GM12864 (cell line): ENCODE measurements around the gene KRT39.

Experiments
- DNase-seq: peaks from one replicate; pipeline ENCODE4 v3.0.0-alpha.2; 2011; ENCODE audit warnings: low read depth
- H3K4me3 ChIP-seq: 2 replicates; pipeline ENCODE4 v1.5.1; 2011; ENCODE audit warnings: mild to moderate bottlenecking, low read depth, low read length, control low read depth
- TF ChIP-seq, protein P1 (sequence below): IDR thresholded peaks from 2 replicates; pipeline ENCODE4 v1.5.1; 2011; ENCODE audit warnings: low read depth, mild to moderate bottlenecking, moderate library complexity, low read length, control low read depth, inconsistent platforms; ENCODE audit errors: missing control alignments

KRT39 gene

DNA sequence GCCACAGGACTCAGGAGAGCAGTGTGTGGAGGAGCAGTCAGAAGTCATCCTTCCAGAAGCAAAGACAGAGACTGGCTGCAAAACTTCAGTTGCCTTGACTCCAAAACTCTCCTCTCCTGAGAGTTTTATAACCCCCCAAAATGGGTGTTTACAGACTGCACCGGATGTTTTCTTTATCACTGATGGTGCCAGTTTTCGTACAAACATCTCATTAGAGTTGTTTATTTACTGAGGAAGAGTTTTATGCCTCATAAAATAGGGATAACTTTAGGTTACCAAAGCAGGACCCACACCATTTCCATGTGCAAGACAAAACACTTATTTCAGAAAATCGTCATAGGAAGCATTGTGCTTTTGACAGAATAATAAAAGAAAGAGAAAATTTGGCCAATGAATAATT, 17.5 kb upstream of the KRT39 start, which contains the start of gene KRT40:
TSS of gene KRT40 (minus strand) at position 101 of the 400 bp plus-strand sequence. CDS start at position 48, 53 bp downstream.
- TF ChIP-seq, protein P1, sequence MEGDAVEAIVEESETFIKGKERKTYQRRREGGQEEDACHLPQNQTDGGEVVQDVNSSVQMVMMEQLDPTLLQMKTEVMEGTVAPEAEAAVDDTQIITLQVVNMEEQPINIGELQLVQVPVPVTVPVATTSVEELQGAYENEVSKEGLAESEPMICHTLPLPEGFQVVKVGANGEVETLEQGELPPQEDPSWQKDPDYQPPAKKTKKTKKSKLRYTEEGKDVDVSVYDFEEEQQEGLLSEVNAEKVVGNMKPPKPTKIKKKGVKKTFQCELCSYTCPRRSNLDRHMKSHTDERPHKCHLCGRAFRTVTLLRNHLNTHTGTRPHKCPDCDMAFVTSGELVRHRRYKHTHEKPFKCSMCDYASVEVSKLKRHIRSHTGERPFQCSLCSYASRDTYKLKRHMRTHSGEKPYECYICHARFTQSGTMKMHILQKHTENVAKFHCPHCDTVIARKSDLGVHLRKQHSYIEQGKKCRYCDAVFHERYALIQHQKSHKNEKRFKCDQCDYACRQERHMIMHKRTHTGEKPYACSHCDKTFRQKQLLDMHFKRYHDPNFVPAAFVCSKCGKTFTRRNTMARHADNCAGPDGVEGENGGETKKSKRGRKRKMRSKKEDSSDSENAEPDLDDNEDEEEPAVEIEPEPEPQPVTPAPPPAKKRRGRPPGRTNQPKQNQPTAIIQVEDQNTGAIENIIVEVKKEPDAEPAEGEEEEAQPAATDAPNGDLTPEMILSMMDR = no peak
- no peak for DNase-seq
- H3K4me3 ChIP-seq = no peak within 1 kb of the TSS

GRCh38 chr17:40981115-40981514, 14.4 kb upstream of the KRT39 start:
- no peak for DNase-seq
- no peak overlapping the region for H3K4me3 ChIP-seq
- TF ChIP-seq, protein P1 = no peak

DNA sequence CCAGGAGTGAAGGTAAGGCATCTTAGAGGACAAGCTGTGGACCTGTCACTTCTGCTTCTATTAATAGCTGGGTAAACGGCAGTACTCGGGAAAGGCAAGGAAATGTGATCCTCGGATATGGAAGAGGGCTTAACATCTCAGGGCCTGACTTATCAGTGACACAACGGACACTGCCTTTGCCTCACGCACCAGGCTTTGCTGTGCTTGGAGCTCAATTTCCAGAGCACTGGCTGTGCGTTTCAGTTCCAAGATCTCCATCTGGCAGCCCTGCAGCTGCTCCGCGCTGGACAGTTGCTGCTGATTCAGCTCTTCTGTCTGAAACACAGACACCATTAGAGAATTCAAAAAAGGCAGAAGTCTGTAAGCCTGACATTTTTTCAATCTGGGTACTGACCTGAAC, 13.8 kb upstream of the KRT39 start:
- TF ChIP-seq, protein P1 = no peak
- H3K4me3 ChIP-seq = no peak overlapping the region
- no peak for DNase-seq

DNA sequence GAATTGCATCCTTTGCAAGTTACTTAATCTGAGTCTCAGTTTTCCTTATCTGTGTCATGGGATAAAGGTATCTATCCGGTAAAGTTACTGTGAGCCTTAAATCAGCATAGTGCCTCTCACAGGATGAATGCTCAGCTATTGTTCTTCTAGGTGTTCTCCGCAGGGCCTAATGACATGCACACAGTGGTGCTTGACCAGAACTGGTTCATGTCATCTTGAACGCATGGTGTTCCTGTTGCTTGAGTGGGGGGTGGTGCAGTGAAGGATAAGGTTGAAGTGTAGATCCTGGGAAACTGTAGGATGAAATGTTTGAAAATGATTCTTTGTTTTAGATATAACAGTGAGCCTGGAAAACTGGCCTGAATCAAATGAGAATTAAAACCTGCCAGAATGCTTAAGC, 13.4 kb upstream of the KRT39 start:
- no peak for DNase-seq
- TF ChIP-seq, protein P1 = no peak

GRCh38 chr17:40978575-40979151, 11.9 kb upstream of the KRT39 start:
- no peak overlapping the region for H3K4me3 ChIP-seq
- TF ChIP-seq, protein P1 = no peak
- no peak for DNase-seq

More for the DNA sequence above, 13.4 kb upstream of the KRT39 start:
- no peak overlapping the region for H3K4me3 ChIP-seq

- DNase-seq = no peak
- TF ChIP-seq, protein P1 = no peak
- H3K4me3 ChIP-seq = no peak overlapping the region
Measured at GRCh38 chr17:40975516-40975915, 8.8 kb upstream of the KRT39 start.

DNA sequence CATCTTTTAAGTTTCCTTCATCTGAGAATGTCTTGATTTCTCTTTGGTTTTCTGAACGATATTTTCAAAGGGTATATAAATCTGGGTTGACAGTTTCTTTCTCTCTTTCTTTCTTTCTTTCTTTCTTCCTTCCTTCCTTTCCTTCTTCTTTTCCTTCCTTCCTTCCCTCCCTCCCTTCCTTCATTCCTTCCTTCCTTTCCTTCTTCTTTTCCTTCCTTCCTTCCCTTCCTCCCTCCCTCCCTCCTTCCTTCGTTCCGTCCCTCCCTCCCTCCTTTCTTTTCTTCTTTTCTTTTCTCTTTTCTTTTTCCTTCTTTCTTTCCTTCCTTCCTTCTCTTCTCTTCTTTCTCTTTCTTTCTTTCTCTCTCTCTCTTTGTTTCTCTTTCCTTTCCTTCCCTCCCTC, 7.6 kb upstream of the KRT39 start:
- no peak for DNase-seq
- TF ChIP-seq, protein P1 = no peak

More for the DNA sequence above, 7.6 kb upstream of the KRT39 start:
- no peak overlapping the region for H3K4me3 ChIP-seq
